Peyer's patch (tissue), 4 donors: ENCODE data around the gene PXK. TPM values are rescaled to one million over a fixed set of nuclear protein-coding genes. Genes with fewer than 3 reads are reported as not detected.
A peak's percentile ranks its signal among the peaks of the same experiment; 100 is the strongest.
"Not testable (repeated sequence)": the region's sequence is repeated elsewhere in the genome, so short reads cannot be mapped to it uniquely, and the experiment has no call there.

Source experiments
- DNase-seq, 3 donors: peaks; one replicate each; pipeline ENCODE4 v3.0.0-alpha.2; 2017 to 2019
- H3K27ac ChIP-seq, 4 donors: fragments of 200-600 bp; sonication (generic); one replicate each; pipeline ENCODE4 v1.5.1; 2016 to 2019
- H3K27me3 ChIP-seq, 2 donors: fragments of 200-600 bp; sonication (generic); one replicate each; pipeline ENCODE4 v1.5.1; 2019
- H3K36me3 ChIP-seq, 3 donors: fragments of 200-600 bp; sonication (generic); one replicate each; pipeline ENCODE4 v1.5.1; 2016 to 2019
- H3K4me1 ChIP-seq, 4 donors: fragments of 200-600 bp; sonication (generic); one replicate each; pipeline ENCODE4 v1.5.1; 2016 to 2019
- H3K4me3 ChIP-seq, 4 donors: fragments of 200-600 bp; sonication (generic); 1 replicate in 3 of 4; 2 replicates in 1 of 4; pipeline ENCODE4 v1.5.1; 2016 to 2019; ENCODE audit warnings: mild to moderate bottlenecking in 1 of 4
- H3K9me3 ChIP-seq, 4 donors: fragments of 200-600 bp; sonication (generic); one replicate each; pipeline ENCODE4 v1.5.1; 2016 to 2019; ENCODE audit warnings: mild to moderate bottlenecking in 1 of 4
- CTCF ChIP-seq, 6 experiments: fragments of 450-650 bp in 4 of 6; fragments of 200-600 bp in 2 of 6; sonication (generic) in 1 of 6; IDR thresholded peaks; one replicate each; pipeline ENCODE4 v1.5.1; 2017 to 2019; ENCODE audit warnings: antibody characterized with exemption in 6 of 6, mild to moderate bottlenecking in 3 of 6, moderate library complexity in 1 of 6
- POLR2A ChIP-seq, 2 donors: fragments of 450-650 bp; IDR thresholded peaks; one replicate each; pipeline ENCODE4 v1.5.1; 2017; ENCODE audit warnings: antibody characterized with exemption in 2 of 2, mild to moderate bottlenecking in 2 of 2, moderate library complexity in 2 of 2
- total RNA-seq, 4 donors: library from RNA; depleted of rRNA; stranded (reverse); fragments of >200 nt; gene quantifications; one replicate each; pipeline ENCODE4 v1.1.0, GENCODE V29; 2016

PXK gene
- total RNA-seq, 4 donors from 2014 or later: 15.3 to 73.4 (median 28.4) TPM

GRCh38 chr3:58336135-58336882, 3.6 kb downstream of the PXK start:
- H3K4me1 ChIP-seq: peaks cover 0 to 25% (median 7%) of the 10 kb centered on the region in 4 donors
- H3K36me3 ChIP-seq: peaks cover 0 to 3% (median 0%) of the 10 kb centered on the region in 3 donors
- peak in 1 of 3 donors; percentile 1 for DNase-seq
- no peak for TF ChIP-seq POLR2A (IDR thresholded peaks at IDR 0.05)
- TF ChIP-seq CTCF (IDR thresholded peaks at IDR 0.05): no peak
- no peaks in the 10 kb centered on the region for H3K27me3 ChIP-seq
- no peak overlapping the region for H3K4me3 ChIP-seq
- H3K27ac ChIP-seq: peak overlapping the region in 2 of 4 donors; percentile 56 to 63
- H3K9me3 ChIP-seq: no peaks in the 10 kb centered on the region

GRCh38 chr3:58337190-58337589, 4.5 kb downstream of the PXK start:
- TF ChIP-seq CTCF (IDR thresholded peaks at IDR 0.05): no peak
- TF ChIP-seq POLR2A (IDR thresholded peaks at IDR 0.05): no peak
- DNase-seq: no peak
- H3K4me3 ChIP-seq: no peak overlapping the region
- H3K27ac ChIP-seq: peak overlapping the region in 1 of 4 donors; percentile 56
- no peaks in the 10 kb centered on the region for H3K27me3 ChIP-seq
- peaks cover 0 to 4% (median 0%) of the 10 kb centered on the region in 3 donors for H3K36me3 ChIP-seq
- no peaks in the 10 kb centered on the region for H3K9me3 ChIP-seq
- H3K4me1 ChIP-seq: peaks cover 0 to 25% (median 5%) of the 10 kb centered on the region in 4 donors

GRCh38 chr3:58339146-58339545, 6.5 kb downstream of the PXK start:
- H3K9me3 ChIP-seq, H3K4me3 ChIP-seq, H3K27me3 ChIP-seq, DNase-seq, H3K36me3 ChIP-seq: not testable (repeated sequence)
- Histone ChIP-seq H3K27ac (peak overlapping the region in 1 of 4 donors; percentile 60), H3K4me1 (peaks cover 0 to 19% (median 2%) of the 10 kb centered on the region in 4 donors)

GRCh38 chr3:58340594-58341244, 8.0 kb downstream of the PXK start:
- no peak for DNase-seq
- peaks cover 0 to 11% (median 2%) of the 10 kb centered on the region in 4 donors for H3K4me1 ChIP-seq
- no peak for TF ChIP-seq CTCF (IDR thresholded peaks at IDR 0.05)
- TF ChIP-seq POLR2A (IDR thresholded peaks at IDR 0.05): no peak
- peaks cover 0 to 4% (median 0%) of the 10 kb centered on the region in 3 donors for H3K36me3 ChIP-seq
- peak overlapping the region in 1 of 4 donors; percentile 60 for H3K27ac ChIP-seq
- no peaks in the 10 kb centered on the region for H3K9me3 ChIP-seq
- H3K4me3 ChIP-seq: no peak overlapping the region
- no peaks in the 10 kb centered on the region for H3K27me3 ChIP-seq

- no peaks in the 10 kb centered on the region for H3K27me3 ChIP-seq
- peaks cover 0 to 6% (median 2%) of the 10 kb centered on the region in 4 donors for H3K4me1 ChIP-seq
- no peak for DNase-seq
- TF ChIP-seq POLR2A (IDR thresholded peaks at IDR 0.05) (no peak), CTCF (IDR thresholded peaks at IDR 0.05) (no peak)
- peaks cover 0 to 4% (median 0%) of the 10 kb centered on the region in 3 donors for H3K36me3 ChIP-seq
- no peaks in the 10 kb centered on the region for H3K9me3 ChIP-seq
- H3K4me3 ChIP-seq: no peak overlapping the region
- peak overlapping the region in 1 of 4 donors; percentile 36 for H3K27ac ChIP-seq
Measured at GRCh38 chr3:58341376-58341775, 8.7 kb downstream of the PXK start.

GRCh38 chr3:58342676-58343075, 10.0 kb downstream of the PXK start:
- Histone ChIP-seq H3K9me3 (no peaks in the 10 kb centered on the region), H3K36me3 (peaks cover 0 to 4% (median 0%) of the 10 kb centered on the region in 3 donors), H3K4me3 (no peak overlapping the region), H3K27ac (no peak overlapping the region), H3K27me3 (no peaks in the 10 kb centered on the region), H3K4me1 (peaks cover 0 to 4% (median under 1%) of the 10 kb centered on the region in 4 donors)
- TF ChIP-seq POLR2A (IDR thresholded peaks at IDR 0.05): no peak
- no peak for TF ChIP-seq CTCF (IDR thresholded peaks at IDR 0.05)
- peak in 1 of 3 donors; percentile 58 for DNase-seq
